Measurements from ENCODE around the gene QSOX2.

DNA sequence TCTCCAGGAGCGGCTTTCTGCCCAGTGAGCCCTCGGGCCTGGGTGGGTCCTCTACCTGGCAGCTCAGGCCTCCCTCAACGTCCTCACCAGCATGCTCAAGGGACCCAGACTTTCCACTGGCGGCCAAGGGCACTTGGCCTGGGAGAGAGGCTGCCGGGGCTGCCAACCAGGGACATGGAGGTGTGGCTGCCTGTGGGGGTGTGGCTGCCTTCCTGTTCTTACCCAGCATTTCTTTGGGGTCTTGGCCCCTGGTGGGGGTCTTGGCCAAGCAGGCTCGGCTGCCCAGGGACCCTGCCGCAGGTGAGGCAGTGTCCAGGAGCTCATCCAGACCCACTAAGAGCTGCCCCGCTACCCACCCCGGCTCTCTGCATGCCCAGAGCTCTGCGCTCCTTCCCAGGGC is 7.2 kb upstream of the QSOX2 start:
- TF ChIP-seq, protein P1, sequence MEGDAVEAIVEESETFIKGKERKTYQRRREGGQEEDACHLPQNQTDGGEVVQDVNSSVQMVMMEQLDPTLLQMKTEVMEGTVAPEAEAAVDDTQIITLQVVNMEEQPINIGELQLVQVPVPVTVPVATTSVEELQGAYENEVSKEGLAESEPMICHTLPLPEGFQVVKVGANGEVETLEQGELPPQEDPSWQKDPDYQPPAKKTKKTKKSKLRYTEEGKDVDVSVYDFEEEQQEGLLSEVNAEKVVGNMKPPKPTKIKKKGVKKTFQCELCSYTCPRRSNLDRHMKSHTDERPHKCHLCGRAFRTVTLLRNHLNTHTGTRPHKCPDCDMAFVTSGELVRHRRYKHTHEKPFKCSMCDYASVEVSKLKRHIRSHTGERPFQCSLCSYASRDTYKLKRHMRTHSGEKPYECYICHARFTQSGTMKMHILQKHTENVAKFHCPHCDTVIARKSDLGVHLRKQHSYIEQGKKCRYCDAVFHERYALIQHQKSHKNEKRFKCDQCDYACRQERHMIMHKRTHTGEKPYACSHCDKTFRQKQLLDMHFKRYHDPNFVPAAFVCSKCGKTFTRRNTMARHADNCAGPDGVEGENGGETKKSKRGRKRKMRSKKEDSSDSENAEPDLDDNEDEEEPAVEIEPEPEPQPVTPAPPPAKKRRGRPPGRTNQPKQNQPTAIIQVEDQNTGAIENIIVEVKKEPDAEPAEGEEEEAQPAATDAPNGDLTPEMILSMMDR (conservative IDR thresholded peaks at IDR 0.05), result no peak
- TF ChIP-seq EZH2 (IDR thresholded peaks at IDR 0.05; ENCODE audit: low read depth), result no peak
